ENCODE data around the gene IL1R1. TPM values are rescaled to one million over a fixed set of nuclear protein-coding genes. Genes with fewer than 3 reads are reported as not detected.

Gene IL1R1
- polyA plus RNA-seq, 1 donor from 2014 or later: not detected

DNA sequence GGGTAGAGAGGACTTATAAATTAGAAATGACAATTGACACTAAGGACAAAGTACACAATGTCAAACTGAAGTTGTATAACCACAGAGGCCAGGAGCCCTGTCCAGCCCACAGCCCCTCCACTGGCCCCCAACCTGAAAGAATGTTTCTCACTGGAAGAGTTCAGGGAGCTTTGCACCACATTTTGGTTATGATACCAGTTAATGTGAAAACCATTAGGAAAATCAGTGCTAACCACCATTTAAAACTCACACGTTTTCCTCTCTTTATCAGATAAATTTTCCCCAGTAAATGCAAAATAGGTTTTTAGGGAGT lies 38.1 kb downstream of the IL1R1 start:
- Histone ChIP-seq H3K4me2 (ENCODE audit: low read length) (no peak overlapping the region), H3K9me2 (ENCODE audit: insufficient read depth, low read length) (no peaks in the 10 kb centered on the region), H4K20me1 (ENCODE audit: insufficient read depth) (no peaks in the 10 kb centered on the region), H3K27me3 (ENCODE audit: insufficient read depth, low read depth, low read length) (no peaks in the 10 kb centered on the region), H3K36me3 (ENCODE audit: insufficient read depth, low read length) (no peaks in the 10 kb centered on the region), H2AFZ (ENCODE audit: low read depth, low read length) (no peak overlapping the region), H3K79me2 (replicated peaks; ENCODE audit: insufficient read depth, low read length) (no peaks in the 10 kb centered on the region), H3F3A (ENCODE audit: insufficient read depth, low read length, poor library complexity, severe bottlenecking) (no peaks in the 10 kb centered on the region), H3K9me3 (ENCODE audit: low read length) (no peaks in the 10 kb centered on the region), H3K27ac (ENCODE audit: low read length) (no peak overlapping the region), H3K9ac (ENCODE audit: low read length) (no peak overlapping the region), H3K4me3 (ENCODE audit: low read length) (no peak overlapping the region)
- no peak for TF ChIP-seq POLR2AphosphoS5 (IDR thresholded peaks at IDR 0.05)
- no peak for TF ChIP-seq REST (IDR thresholded peaks at IDR 0.05; ENCODE audit: borderline replicate concordance)
- no peak for TF ChIP-seq TAF1 (IDR thresholded peaks at IDR 0.05; ENCODE audit: low read depth)
- no peak for TF ChIP-seq EZH2 (IDR thresholded peaks at IDR 0.05; ENCODE audit: borderline replicate concordance, insufficient read depth, low read length, poor library complexity, severe bottlenecking)
- no peak for TF ChIP-seq MXI1 (conservative IDR thresholded peaks at IDR 0.05; ENCODE audit: poor library complexity, severe bottlenecking)
- TF ChIP-seq RAD21 (conservative IDR thresholded peaks at IDR 0.05): no peak
- no peak for TF ChIP-seq SMC3 (conservative IDR thresholded peaks at IDR 0.05; ENCODE audit: poor library complexity)
- TF ChIP-seq, protein P1, sequence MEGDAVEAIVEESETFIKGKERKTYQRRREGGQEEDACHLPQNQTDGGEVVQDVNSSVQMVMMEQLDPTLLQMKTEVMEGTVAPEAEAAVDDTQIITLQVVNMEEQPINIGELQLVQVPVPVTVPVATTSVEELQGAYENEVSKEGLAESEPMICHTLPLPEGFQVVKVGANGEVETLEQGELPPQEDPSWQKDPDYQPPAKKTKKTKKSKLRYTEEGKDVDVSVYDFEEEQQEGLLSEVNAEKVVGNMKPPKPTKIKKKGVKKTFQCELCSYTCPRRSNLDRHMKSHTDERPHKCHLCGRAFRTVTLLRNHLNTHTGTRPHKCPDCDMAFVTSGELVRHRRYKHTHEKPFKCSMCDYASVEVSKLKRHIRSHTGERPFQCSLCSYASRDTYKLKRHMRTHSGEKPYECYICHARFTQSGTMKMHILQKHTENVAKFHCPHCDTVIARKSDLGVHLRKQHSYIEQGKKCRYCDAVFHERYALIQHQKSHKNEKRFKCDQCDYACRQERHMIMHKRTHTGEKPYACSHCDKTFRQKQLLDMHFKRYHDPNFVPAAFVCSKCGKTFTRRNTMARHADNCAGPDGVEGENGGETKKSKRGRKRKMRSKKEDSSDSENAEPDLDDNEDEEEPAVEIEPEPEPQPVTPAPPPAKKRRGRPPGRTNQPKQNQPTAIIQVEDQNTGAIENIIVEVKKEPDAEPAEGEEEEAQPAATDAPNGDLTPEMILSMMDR (IDR thresholded peaks at IDR 0.05; ENCODE audit: poor library complexity, severe bottlenecking): no peak
- TF ChIP-seq EP300 (conservative IDR thresholded peaks at IDR 0.05; ENCODE audit: poor library complexity, severe bottlenecking): no peak

DNA sequence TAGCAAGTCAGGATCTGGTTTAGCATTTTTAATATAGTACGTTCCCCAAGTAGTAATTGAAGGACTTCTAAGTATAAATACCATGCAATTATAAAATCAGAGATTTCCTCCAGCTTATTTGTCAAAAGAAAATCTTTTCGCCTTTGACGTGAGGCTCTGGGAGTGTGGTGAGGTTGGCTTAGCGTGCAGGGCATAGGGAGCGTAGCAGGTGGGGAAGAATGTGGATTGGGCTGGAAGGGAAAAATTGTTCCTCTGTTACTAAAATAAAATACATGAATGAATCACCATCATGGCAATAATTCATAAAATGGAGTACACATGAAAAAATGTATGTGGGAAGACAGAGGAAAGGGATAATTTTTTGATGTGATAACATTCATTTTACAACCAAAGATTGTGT lies 38.8 kb downstream of the IL1R1 start:
- no peak for TF ChIP-seq POLR2AphosphoS5 (IDR thresholded peaks at IDR 0.05)
- H2AFZ ChIP-seq (ENCODE audit: low read depth, low read length): no peak overlapping the region

More for the DNA sequence above, 38.8 kb downstream of the IL1R1 start:
- no peaks in the 10 kb centered on the region for H3F3A ChIP-seq (ENCODE audit: insufficient read depth, low read length, poor library complexity, severe bottlenecking)
- no peaks in the 10 kb centered on the region for H4K20me1 ChIP-seq (ENCODE audit: insufficient read depth)
- no peaks in the 10 kb centered on the region for H3K9me3 ChIP-seq (ENCODE audit: low read length)
- no peaks in the 10 kb centered on the region for H3K27me3 ChIP-seq (ENCODE audit: insufficient read depth, low read depth, low read length)
- no peak overlapping the region for H3K4me3 ChIP-seq (ENCODE audit: low read length)
- H3K27ac ChIP-seq (ENCODE audit: low read length): no peak overlapping the region
- no peaks in the 10 kb centered on the region for H3K79me2 ChIP-seq (replicated peaks; ENCODE audit: insufficient read depth, low read length)
- H3K9me2 ChIP-seq (ENCODE audit: insufficient read depth, low read length): no peaks in the 10 kb centered on the region
- H3K9ac ChIP-seq (ENCODE audit: low read length): no peak overlapping the region
- H3K36me3 ChIP-seq (ENCODE audit: insufficient read depth, low read length): no peaks in the 10 kb centered on the region
- no peak overlapping the region for H3K4me2 ChIP-seq (ENCODE audit: low read length)
